Sigmoid colon (tissue), 4 donors: ENCODE results near the gene NPW.

Experiments used
- CTCF ChIP-seq, 4 experiments: fragments of 450-650 bp in 3 of 4; fragments of 200-600 bp in 1 of 4; IDR thresholded peaks; one replicate each; pipeline ENCODE4 v1.5.1; 2016 to 2019; ENCODE audit warnings: antibody characterized with exemption in 4 of 4, mild to moderate bottlenecking in 3 of 4, moderate library complexity in 2 of 4
- POLR2A ChIP-seq, 2 donors: fragments of 450-650 bp; IDR thresholded peaks; one replicate each; pipeline ENCODE4 v1.6.1; 2016; ENCODE audit warnings: antibody characterized with exemption in 2 of 2, mild to moderate bottlenecking in 2 of 2, moderate library complexity in 2 of 2
- POLR2AphosphoS5 ChIP-seq, 4 donors: sonication (generic); formaldehyde crosslinking; IDR thresholded peaks; one replicate each; pipeline ENCODE4 v1.6.1; 2017; ENCODE audit warnings: antibody characterized with exemption in 4 of 4

GRCh38 chr16:1977875-1978268 lies 41.7 kb upstream of the NPW start:
- no peak for TF ChIP-seq CTCF (IDR thresholded peaks at IDR 0.05)
- no peak for TF ChIP-seq POLR2AphosphoS5 (IDR thresholded peaks at IDR 0.05)
- no peak for TF ChIP-seq POLR2A (IDR thresholded peaks at IDR 0.05)
